ENCODE data around the gene DENND1A.

DNA sequence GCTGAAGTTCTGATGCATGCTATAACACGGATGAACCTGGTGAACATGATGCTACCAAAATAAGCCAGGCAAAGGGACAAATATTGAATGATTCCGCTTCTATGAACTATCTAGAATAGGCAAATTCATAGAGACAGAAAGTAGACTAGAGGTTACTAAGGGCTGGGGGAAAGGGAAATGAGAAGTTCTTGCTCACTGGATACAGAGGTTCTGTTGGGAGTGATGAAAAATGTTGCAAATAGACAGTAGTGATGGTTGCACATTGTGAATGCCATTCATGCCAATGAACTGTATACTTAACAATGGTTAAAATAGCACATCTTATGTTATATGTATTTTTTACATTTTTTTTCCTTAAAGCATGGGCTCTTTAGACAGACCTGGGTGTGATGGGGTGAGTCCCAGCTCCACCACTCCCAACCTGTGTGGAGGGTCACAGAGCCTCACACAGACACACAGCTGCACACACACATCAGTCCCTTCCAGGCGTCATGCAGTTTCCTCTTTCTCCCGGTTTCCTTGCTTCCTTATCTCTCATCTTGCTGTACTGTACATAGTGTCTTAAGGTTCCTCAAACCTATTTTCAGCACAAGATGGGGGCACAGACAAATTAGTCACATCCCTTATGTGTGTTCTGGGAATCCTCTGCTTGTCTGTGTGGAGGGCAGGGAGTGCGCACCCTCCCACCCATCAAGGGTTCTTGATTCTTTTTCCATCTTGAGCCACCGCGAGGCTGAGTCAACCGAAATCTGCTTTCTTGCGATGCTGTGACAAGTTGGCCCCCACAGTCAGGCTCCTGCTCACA is 381.0 kb downstream of the DENND1A start:
- TF ChIP-seq, protein P1, sequence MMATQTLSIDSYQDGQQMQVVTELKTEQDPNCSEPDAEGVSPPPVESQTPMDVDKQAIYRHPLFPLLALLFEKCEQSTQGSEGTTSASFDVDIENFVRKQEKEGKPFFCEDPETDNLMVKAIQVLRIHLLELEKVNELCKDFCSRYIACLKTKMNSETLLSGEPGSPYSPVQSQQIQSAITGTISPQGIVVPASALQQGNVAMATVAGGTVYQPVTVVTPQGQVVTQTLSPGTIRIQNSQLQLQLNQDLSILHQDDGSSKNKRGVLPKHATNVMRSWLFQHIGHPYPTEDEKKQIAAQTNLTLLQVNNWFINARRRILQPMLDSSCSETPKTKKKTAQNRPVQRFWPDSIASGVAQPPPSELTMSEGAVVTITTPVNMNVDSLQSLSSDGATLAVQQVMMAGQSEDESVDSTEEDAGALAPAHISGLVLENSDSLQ (IDR thresholded peaks at IDR 0.05): no peak
- TF ChIP-seq NFRKB (IDR thresholded peaks at IDR 0.05) (no peak), TARDBP (IDR thresholded peaks at IDR 0.05) (no peak), FOXA1 (IDR thresholded peaks at IDR 0.05) (no peak), SP1 (IDR thresholded peaks at IDR 0.05) (no peak), ZNF384 (IDR thresholded peaks at IDR 0.05) (no peak), HDGF (IDR thresholded peaks at IDR 0.05; ENCODE audit: borderline replicate concordance) (no peak), ELF4 (IDR thresholded peaks at IDR 0.05) (no peak), SUZ12 (IDR thresholded peaks at IDR 0.05) (no peak), FOXM1 (IDR thresholded peaks at IDR 0.05; ENCODE audit: borderline replicate concordance) (no peak), ARNT (IDR thresholded peaks at IDR 0.05) (no peak), LEF1 (IDR thresholded peaks at IDR 0.05; ENCODE audit: borderline replicate concordance) (no peak), FOXK2 (IDR thresholded peaks at IDR 0.05) (no peak), L3MBTL2 (conservative IDR thresholded peaks at IDR 0.05) (no peak)

Measured in HEK293T (cell line).